HepG2 (cell line): ENCODE results near the gene ZFHX3. TPM values are rescaled to one million over a fixed set of nuclear protein-coding genes. Genes with fewer than 3 reads are reported as not detected.

Source experiments
- ATAC-seq: fragments of 200-7000 bp; cut with Tn5 transposase; 3 replicates; pipeline ENCODE4 v1.9.1; 2020; ENCODE audit warnings: mild to moderate bottlenecking, moderate library complexity
- BruUV-seq: library from RNA; stranded (reverse); fragments of 400-500 nt; replicated peaks from 2 replicates; lab custom pipeline; 2021; lab: Mats Ljungman, UMichigan
- CTCF ChIA-PET: fragments of 300-600 bp; formaldehyde crosslinking; extraction: SDS; loops from one replicate; lab custom pipeline; 2021; ENCODE audit warnings: low total read pairs, inconsistent platforms, low intra/inter-chr PET ratio; lab: Yijun Ruan, JAX
- POLR2A ChIA-PET: fragments of 350-600 bp; sonication (Branson Sonifier 250); formaldehyde crosslinking; loops from one replicate; lab custom pipeline; 2020; ENCODE audit warnings: antibody characterized with exemption, inconsistent platforms; lab: Yijun Ruan, JAX
- DNase-seq: peaks from one replicate; pipeline ENCODE4 v3.0.0-alpha.2; 2015; ENCODE audit warnings: low spot score
- FAIRE-seq: peaks from 3 replicates; lab custom pipeline; 2011; peaks lifted over from hg19 to GRCh38; lab: Jason Lieb, UNC
- H2AFZ ChIP-seq: one replicate; pipeline ENCODE4 v1.6.1; 2011; ENCODE audit warnings: low read length, inconsistent platforms
- H3K27ac ChIP-seq: fragments of 300-600 bp; 3 replicates; pipeline ENCODE4 v1.8.0; 2011; ENCODE audit warnings: mixed run types, mild to moderate bottlenecking, mixed read lengths, low read length, inconsistent platforms; ENCODE audit not compliant: insufficient read depth; ENCODE audit errors: extremely low read length
- H3K27me3 ChIP-seq, 2 experiments: fragments of 200-600 bp in 1 of 2; 2 replicates in 1 of 2; 3 replicates in 1 of 2; pipeline versions ENCODE4 v1.6.0 to v1.8.0; 2011; ENCODE audit warnings: low read length in 2 of 2, mild to moderate bottlenecking in 2 of 2, moderate library complexity in 2 of 2, inconsistent platforms in 1 of 2; ENCODE audit not compliant: insufficient read depth in 2 of 2, control insufficient read depth in 1 of 2
- H3K36me3 ChIP-seq, 2 experiments: fragments of 200-600 bp in 1 of 2; replicated peaks in 1 of 2; 2 replicates in 1 of 2; 3 replicates in 1 of 2; pipeline versions ENCODE4 v1.5.1 to v1.8.0; 2011; ENCODE audit warnings: low read length in 2 of 2, inconsistent platforms in 1 of 2; ENCODE audit not compliant: insufficient read depth in 2 of 2, control insufficient read depth in 1 of 2
- H3K4me1 ChIP-seq: 2 replicates; pipeline ENCODE4 v1.5.1; 2012; ENCODE audit warnings: low read length, inconsistent platforms; ENCODE audit not compliant: insufficient read depth
- H3K4me2 ChIP-seq: 2 replicates; pipeline ENCODE4 v1.6.0; 2011; ENCODE audit warnings: low read depth, low read length, inconsistent platforms
- H3K4me3 ChIP-seq, 3 experiments: fragments of 200-600 bp in 1 of 3; sonication (generic), shearing (Covaris generic) in 1 of 3; replicated peaks in 1 of 3; 2 replicates each; pipeline ENCODE4 v1.5.1; 2011 to 2016; ENCODE audit warnings: low read length in 3 of 3, inconsistent platforms in 2 of 3, low read depth in 2 of 3, mild to moderate bottlenecking in 2 of 3, control low read depth in 1 of 3, mixed read lengths in 1 of 3; ENCODE audit not compliant: insufficient read depth in 1 of 3
- H3K79me2 ChIP-seq: one replicate; pipeline ENCODE4 v1.6.1; 2011; ENCODE audit warnings: low read length, inconsistent platforms; ENCODE audit not compliant: insufficient read depth
- H3K9ac ChIP-seq: 2 replicates; pipeline ENCODE4 v1.6.0; 2011; ENCODE audit warnings: mild to moderate bottlenecking, low read depth, low read length, inconsistent platforms; ENCODE audit not compliant: insufficient read depth
- H3K9me3 ChIP-seq: 2 replicates; pipeline ENCODE4 v1.5.1; 2012; ENCODE audit warnings: mild to moderate bottlenecking, low read length
- H4K20me1 ChIP-seq: 2 replicates; pipeline ENCODE4 v1.6.0; 2011; ENCODE audit warnings: inconsistent platforms, mild to moderate bottlenecking, low read length, moderate library complexity; ENCODE audit not compliant: insufficient read depth
- ATF6 ChIP-seq: sonication (generic); formaldehyde crosslinking; conservative IDR thresholded peaks from 2 replicates; pipeline ENCODE4 v1.4.0; 2020; ENCODE audit warnings: missing genetic modification reagents
- CC2D1A ChIP-seq: sonication (generic); formaldehyde crosslinking; IDR thresholded peaks from 2 replicates; pipeline ENCODE4 v1.8.1; 2023; ENCODE audit warnings: mild to moderate bottlenecking, missing genetic modification reagents
- HDAC2 ChIP-seq: sonication (generic); formaldehyde crosslinking; IDR thresholded peaks from 2 replicates; pipeline ENCODE4 v1.4.0; 2020; ENCODE audit warnings: missing genetic modification reagents
- IKZF1 ChIP-seq: fragments of 450-650 bp; IDR thresholded peaks from 2 replicates; pipeline ENCODE4 v1.7.1; 2016
- NFKB2 ChIP-seq: sonication (generic); formaldehyde crosslinking; IDR thresholded peaks from 2 replicates; pipeline ENCODE4 v1.4.0; 2020; ENCODE audit warnings: missing genetic modification reagents, borderline replicate concordance
- ZMAT3 ChIP-seq: sonication (generic); formaldehyde crosslinking; conservative IDR thresholded peaks from 2 replicates; pipeline ENCODE4 v1.7.0; 2021; ENCODE audit warnings: missing genetic modification reagents
- ZMYM3 ChIP-seq: sonication (generic); formaldehyde crosslinking; IDR thresholded peaks from 2 replicates; pipeline ENCODE4 v1.5.1; 2020; ENCODE audit warnings: mild to moderate bottlenecking, missing genetic modification reagents
- ZNF619 ChIP-seq: sonication (generic); formaldehyde crosslinking; IDR thresholded peaks from 2 replicates; pipeline ENCODE4 v1.4.0; 2020; ENCODE audit warnings: mild to moderate bottlenecking, missing genetic modification reagents
- ZNF792 ChIP-seq: IDR thresholded peaks from 2 replicates; pipeline ENCODE4 v1.6.1; 2016
- WGBS: methylation state at CpG from one replicate; pipeline ENCODE4 v1.1.6; 2017; ENCODE audit warnings: low lambda C conversion rate; 5-methylcytosine and 5-hydroxymethylcytosine counted together
- in situ Hi-C: cut with HindIII; loops from 2 replicates; pipeline ENCODE4 v1.10.0; 2017; ENCODE audit warnings: low pct_unique_long_range_greater_than_20kb; ENCODE audit not compliant: extremely low pct_ligation_motif_present
- intact Hi-C: fragments of 100-400 bp; cut with micrococcal nuclease; formaldehyde crosslinking; loops from one replicate; pipeline ENCODE4 v1.10.0; 2022; ENCODE audit not compliant: unreplicated experiment
- polyA plus RNA-seq, 8 experiments: library from polyadenylated mRNA; depleted of rRNA in 3 of 8; stranded (reverse) in 7 of 8; unstranded in 1 of 8; fragments of >200 nt; fragmentation: Illumina TruSeq in 4 of 8; extraction: Trizol in 4 of 8; gene quantifications; 2 replicates each; pipeline versions ENCODE4 v1.2.1 to v1.2.3, GENCODE V29; 2011 to 2016; ENCODE audit warnings: low read depth in 4 of 8, missing spikeins in 1 of 8, mixed read lengths in 1 of 8; ENCODE audit not compliant: insufficient read depth in 1 of 8
- total RNA-seq, 5 experiments: library from RNA; depleted of rRNA; stranded (reverse); fragments of >200 nt; fragmentation: Illumina TruSeq; extraction: Trizol; gene quantifications; 2 replicates each; pipeline ENCODE4 v1.2.3, GENCODE V29; 2016; ENCODE audit warnings: low read depth in 1 of 5
- TF ChIP-seq, protein P1 (sequence below): sonication (generic); formaldehyde crosslinking; IDR thresholded peaks from 2 replicates; pipeline ENCODE4 v1.5.1; 2020; ENCODE audit warnings: mild to moderate bottlenecking, missing genetic modification reagents, moderate library complexity
- TF ChIP-seq, protein P2 (sequence below): sonication (generic); formaldehyde crosslinking; IDR thresholded peaks from 2 replicates; pipeline ENCODE4 v1.4.0; 2020; ENCODE audit warnings: missing genetic modification reagents, borderline replicate concordance

Gene ZFHX3
- total and polyA plus RNA-seq, 2 of the 13 experiments (the other 11 are each of a cell fraction or from before 2014, with no cell fraction given), result 5.0 to 6.0 TPM

- TF ChIP-seq ATF6 (CRISPR knock-in tag) (no peak), IKZF1 (no peak), CC2D1A (CRISPR knock-in tag) (0 out of 2 replicates have a peak, but pooled peaks have one; percentile 61), HDAC2 (CRISPR knock-in tag) (0 out of 2 replicates have a peak, but pooled peaks have one; percentile 27), ZMYM3 (peak; percentile 94)
Observed at GRCh38 chr16:73040735-73041402, 7.1 kb downstream of the ZFHX3 start (continued).

GRCh38 chr16:73040136-73040535, 7.8 kb downstream of the ZFHX3 start:
- ATAC-seq (no peak), FAIRE-seq (no peak), DNase-seq (no peak)
- Histone ChIP-seq H3K27ac (peak overlapping the region; percentile 37), H3K9me3 (no peaks in the 10 kb centered on the region), H3K9ac (no peak overlapping the region), H3K36me3 (no peaks in the 10 kb centered on the region; a peak in 1 of 5 replicates), H3K4me2 (no peak overlapping the region), H3K27me3 (no peaks in the 10 kb centered on the region), H3K4me1 (peaks cover 99% of the 10 kb centered on the region), H3K79me2 (peaks cover 100% of the 10 kb centered on the region), H3K4me3 (no peak overlapping the region), H2AFZ (no peak overlapping the region), H4K20me1 (peaks cover 13% of the 10 kb centered on the region)
- ChIA-PET POLR2A (interaction anchor here (1.0 to 4.2 kb wide), 2 partner anchors 9 to 15 kb away, joined by 3 to 49 read pairs; partner anchors contain the start of gene ZFHX3), CTCF (no interaction called here)
- in situ Hi-C loops (no loop called here), intact Hi-C loops (loop anchor here (10.0 kb wide), 1 partner anchor 205 kb away; no protein-coding TSS in a partner anchor)
- 91% methylated on average over 6 of the region's 6 CpGs for WGBS
- no TSS peak for BruUV-seq
- TF ChIP-seq, protein P1, sequence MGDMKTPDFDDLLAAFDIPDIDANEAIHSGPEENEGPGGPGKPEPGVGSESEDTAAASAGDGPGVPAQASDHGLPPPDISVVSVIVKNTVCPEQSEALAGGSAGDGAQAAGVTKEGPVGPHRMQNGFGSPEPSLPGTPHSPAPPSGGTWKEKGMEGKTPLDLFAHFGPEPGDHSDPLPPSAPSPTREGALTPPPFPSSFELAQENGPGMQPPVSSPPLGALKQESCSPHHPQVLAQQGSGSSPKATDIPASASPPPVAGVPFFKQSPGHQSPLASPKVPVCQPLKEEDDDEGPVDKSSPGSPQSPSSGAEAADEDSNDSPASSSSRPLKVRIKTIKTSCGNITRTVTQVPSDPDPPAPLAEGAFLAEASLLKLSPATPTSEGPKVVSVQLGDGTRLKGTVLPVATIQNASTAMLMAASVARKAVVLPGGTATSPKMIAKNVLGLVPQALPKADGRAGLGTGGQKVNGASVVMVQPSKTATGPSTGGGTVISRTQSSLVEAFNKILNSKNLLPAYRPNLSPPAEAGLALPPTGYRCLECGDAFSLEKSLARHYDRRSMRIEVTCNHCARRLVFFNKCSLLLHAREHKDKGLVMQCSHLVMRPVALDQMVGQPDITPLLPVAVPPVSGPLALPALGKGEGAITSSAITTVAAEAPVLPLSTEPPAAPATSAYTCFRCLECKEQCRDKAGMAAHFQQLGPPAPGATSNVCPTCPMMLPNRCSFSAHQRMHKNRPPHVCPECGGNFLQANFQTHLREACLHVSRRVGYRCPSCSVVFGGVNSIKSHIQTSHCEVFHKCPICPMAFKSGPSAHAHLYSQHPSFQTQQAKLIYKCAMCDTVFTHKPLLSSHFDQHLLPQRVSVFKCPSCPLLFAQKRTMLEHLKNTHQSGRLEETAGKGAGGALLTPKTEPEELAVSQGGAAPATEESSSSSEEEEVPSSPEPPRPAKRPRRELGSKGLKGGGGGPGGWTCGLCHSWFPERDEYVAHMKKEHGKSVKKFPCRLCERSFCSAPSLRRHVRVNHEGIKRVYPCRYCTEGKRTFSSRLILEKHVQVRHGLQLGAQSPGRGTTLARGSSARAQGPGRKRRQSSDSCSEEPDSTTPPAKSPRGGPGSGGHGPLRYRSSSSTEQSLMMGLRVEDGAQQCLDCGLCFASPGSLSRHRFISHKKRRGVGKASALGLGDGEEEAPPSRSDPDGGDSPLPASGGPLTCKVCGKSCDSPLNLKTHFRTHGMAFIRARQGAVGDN (CRISPR knock-in tag), result peak; percentile 56
- TF ChIP-seq, protein P2, sequence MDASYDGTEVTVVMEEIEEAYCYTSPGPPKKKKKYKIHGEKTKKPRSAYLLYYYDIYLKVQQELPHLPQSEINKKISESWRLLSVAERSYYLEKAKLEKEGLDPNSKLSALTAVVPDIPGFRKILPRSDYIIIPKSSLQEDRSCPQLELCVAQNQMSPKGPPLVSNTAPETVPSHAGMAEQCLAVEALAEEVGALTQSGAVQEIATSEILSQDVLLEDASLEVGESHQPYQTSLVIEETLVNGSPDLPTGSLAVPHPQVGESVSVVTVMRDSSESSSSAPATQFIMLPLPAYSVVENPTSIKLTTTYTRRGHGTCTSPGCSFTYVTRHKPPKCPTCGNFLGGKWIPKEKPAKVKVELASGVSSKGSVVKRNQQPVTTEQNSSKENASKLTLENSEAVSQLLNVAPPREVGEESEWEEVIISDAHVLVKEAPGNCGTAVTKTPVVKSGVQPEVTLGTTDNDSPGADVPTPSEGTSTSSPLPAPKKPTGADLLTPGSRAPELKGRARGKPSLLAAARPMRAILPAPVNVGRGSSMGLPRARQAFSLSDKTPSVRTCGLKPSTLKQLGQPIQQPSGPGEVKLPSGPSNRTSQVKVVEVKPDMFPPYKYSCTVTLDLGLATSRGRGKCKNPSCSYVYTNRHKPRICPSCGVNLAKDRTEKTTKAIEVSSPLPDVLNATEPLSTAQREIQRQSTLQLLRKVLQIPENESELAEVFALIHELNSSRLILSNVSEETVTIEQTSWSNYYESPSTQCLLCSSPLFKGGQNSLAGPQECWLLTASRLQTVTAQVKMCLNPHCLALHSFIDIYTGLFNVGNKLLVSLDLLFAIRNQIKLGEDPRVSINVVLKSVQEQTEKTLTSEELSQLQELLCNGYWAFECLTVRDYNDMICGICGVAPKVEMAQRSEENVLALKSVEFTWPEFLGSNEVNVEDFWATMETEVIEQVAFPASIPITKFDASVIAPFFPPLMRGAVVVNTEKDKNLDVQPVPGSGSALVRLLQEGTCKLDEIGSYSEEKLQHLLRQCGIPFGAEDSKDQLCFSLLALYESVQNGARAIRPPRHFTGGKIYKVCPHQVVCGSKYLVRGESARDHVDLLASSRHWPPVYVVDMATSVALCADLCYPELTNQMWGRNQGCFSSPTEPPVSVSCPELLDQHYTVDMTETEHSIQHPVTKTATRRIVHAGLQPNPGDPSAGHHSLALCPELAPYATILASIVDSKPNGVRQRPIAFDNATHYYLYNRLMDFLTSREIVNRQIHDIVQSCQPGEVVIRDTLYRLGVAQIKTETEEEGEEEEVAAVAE (CRISPR knock-in tag), result no peak
- TF ChIP-seq ZNF792 (CRISPR knock-in tag), result no peak
- no peak for TF ChIP-seq ZMAT3 (CRISPR knock-in tag)
- TF ChIP-seq ZNF619 (CRISPR knock-in tag), result no peak
- 0 out of 2 replicates have a peak, but pooled peaks have one; percentile 25 for TF ChIP-seq NFKB2 (CRISPR knock-in tag)
